HEK293T (cell line): ENCODE measurements around the gene HHAT.

ENCODE experiments used
- CTCF ChIA-PET: fragments of 350-600 bp; formaldehyde crosslinking; extraction: SDS; loops from one replicate; lab custom pipeline; 2021; ENCODE audit warnings: antibody characterized with exemption, inconsistent platforms; lab: Yijun Ruan, JAX
- POLR2A ChIA-PET: fragments of 350-600 bp; formaldehyde crosslinking; extraction: SDS; loops from one replicate; lab custom pipeline; 2020; ENCODE audit warnings: antibody characterized with exemption, inconsistent platforms; lab: Yijun Ruan, JAX
- DNase-seq: peaks from one replicate; pipeline ENCODE4 v3.0.0; 2012; ENCODE audit warnings: mixed read lengths; ENCODE audit errors: extremely low spot score
- ARNT ChIP-seq: fragments of 450-650 bp; IDR thresholded peaks from 2 replicates; pipeline ENCODE4 v1.6.1; 2017; ENCODE audit warnings: mild to moderate bottlenecking
- BHLHE40 ChIP-seq: fragments of 450-650 bp; IDR thresholded peaks from 2 replicates; pipeline ENCODE4 v1.6.1; 2016; ENCODE audit warnings: mild to moderate bottlenecking, moderate library complexity, borderline replicate concordance
- CTBP1 ChIP-seq: fragments of 450-650 bp; IDR thresholded peaks from 2 replicates; pipeline ENCODE4 v1.6.1; 2016; ENCODE audit warnings: borderline replicate concordance
- ELF4 ChIP-seq: fragments of 450-650 bp; IDR thresholded peaks from 2 replicates; pipeline ENCODE4 v1.6.1; 2017; ENCODE audit warnings: antibody characterized with exemption
- FOXA1 ChIP-seq: fragments of 450-650 bp; IDR thresholded peaks from 2 replicates; pipeline ENCODE4 v1.6.1; 2016; ENCODE audit warnings: mild to moderate bottlenecking
- FOXK2 ChIP-seq: fragments of 450-650 bp; IDR thresholded peaks from 2 replicates; pipeline ENCODE4 v1.6.1; 2016; ENCODE audit warnings: mild to moderate bottlenecking
- FOXM1 ChIP-seq: fragments of 450-650 bp; IDR thresholded peaks from 2 replicates; pipeline ENCODE4 v1.6.1; 2017; ENCODE audit warnings: mild to moderate bottlenecking, borderline replicate concordance
- HDGF ChIP-seq: fragments of 450-650 bp; IDR thresholded peaks from 2 replicates; pipeline ENCODE4 v1.6.1; 2017; ENCODE audit warnings: antibody characterized with exemption, borderline replicate concordance
- L3MBTL2 ChIP-seq: fragments of 450-650 bp; conservative IDR thresholded peaks from 2 replicates; pipeline ENCODE4 v1.6.1; 2016; ENCODE audit warnings: mild to moderate bottlenecking
- LEF1 ChIP-seq: fragments of 450-650 bp; IDR thresholded peaks from 2 replicates; pipeline ENCODE4 v1.6.1; 2017; ENCODE audit warnings: mild to moderate bottlenecking, borderline replicate concordance
- NFRKB ChIP-seq: fragments of 450-650 bp; IDR thresholded peaks from 2 replicates; pipeline ENCODE4 v1.6.1; 2016; ENCODE audit warnings: mild to moderate bottlenecking, moderate library complexity
- SP1 ChIP-seq: fragments of 450-650 bp; IDR thresholded peaks from 2 replicates; pipeline ENCODE4 v1.6.1; 2017
- SUZ12 ChIP-seq: fragments of 450-650 bp; IDR thresholded peaks from 2 replicates; pipeline ENCODE4 v1.6.1; 2016; ENCODE audit warnings: mild to moderate bottlenecking
- TARDBP ChIP-seq: fragments of 450-650 bp; IDR thresholded peaks from 2 replicates; pipeline ENCODE4 v1.6.1; 2016
- ZNF384 ChIP-seq: fragments of 450-650 bp; IDR thresholded peaks from 2 replicates; pipeline ENCODE4 v1.6.1; 2016
- TF ChIP-seq, protein P1 (sequence below): fragments of 450-650 bp; IDR thresholded peaks from 2 replicates; pipeline ENCODE4 v1.6.1; 2016

Gene HHAT

DNA sequence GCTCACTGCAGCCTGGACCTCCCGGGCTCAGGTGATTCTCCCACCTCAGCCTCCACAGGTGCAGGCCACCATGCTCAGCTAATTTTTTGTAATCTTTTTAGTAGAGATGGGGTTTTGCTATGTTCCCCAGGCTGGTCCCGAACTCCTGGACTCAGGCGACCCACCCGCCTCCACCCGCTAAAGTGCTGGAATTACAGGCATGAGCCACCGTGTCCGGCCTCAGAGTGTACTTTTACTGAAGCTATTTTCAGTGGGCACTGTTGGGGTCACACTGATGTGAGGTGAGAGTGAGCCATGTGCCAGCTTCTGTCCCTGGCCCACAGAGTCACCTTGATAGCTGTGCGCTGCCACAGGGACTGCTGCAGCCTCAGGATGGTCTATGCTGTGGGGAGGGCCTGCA is 25.3 kb upstream of the HHAT start:
- ChIA-PET POLR2A (interaction anchor here (1.5 kb wide), 1 partner anchor 11 kb away, joined by 5 read pairs; no protein-coding TSS in a partner anchor), CTCF (interaction anchor here (0.9 to 3.1 kb wide), 2 partner anchors 8 to 57 kb away, joined by 9 to 11 read pairs; no protein-coding TSS in a partner anchor)
- no peak for TF ChIP-seq ELF4
- no peak for TF ChIP-seq SP1
- TF ChIP-seq HDGF: no peak
- no peak for TF ChIP-seq FOXA1
- no peak for TF ChIP-seq CTBP1
- TF ChIP-seq BHLHE40: no peak
- no peak for TF ChIP-seq ZNF384
- TF ChIP-seq TARDBP: no peak
- no peak for TF ChIP-seq FOXM1
- TF ChIP-seq, protein P1, sequence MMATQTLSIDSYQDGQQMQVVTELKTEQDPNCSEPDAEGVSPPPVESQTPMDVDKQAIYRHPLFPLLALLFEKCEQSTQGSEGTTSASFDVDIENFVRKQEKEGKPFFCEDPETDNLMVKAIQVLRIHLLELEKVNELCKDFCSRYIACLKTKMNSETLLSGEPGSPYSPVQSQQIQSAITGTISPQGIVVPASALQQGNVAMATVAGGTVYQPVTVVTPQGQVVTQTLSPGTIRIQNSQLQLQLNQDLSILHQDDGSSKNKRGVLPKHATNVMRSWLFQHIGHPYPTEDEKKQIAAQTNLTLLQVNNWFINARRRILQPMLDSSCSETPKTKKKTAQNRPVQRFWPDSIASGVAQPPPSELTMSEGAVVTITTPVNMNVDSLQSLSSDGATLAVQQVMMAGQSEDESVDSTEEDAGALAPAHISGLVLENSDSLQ: no peak
- no peak for TF ChIP-seq LEF1
- no peak for TF ChIP-seq SUZ12
- TF ChIP-seq ARNT: no peak
- TF ChIP-seq FOXK2: no peak
- no peak for TF ChIP-seq L3MBTL2
- no peak for TF ChIP-seq NFRKB
- no peak for DNase-seq

DNA sequence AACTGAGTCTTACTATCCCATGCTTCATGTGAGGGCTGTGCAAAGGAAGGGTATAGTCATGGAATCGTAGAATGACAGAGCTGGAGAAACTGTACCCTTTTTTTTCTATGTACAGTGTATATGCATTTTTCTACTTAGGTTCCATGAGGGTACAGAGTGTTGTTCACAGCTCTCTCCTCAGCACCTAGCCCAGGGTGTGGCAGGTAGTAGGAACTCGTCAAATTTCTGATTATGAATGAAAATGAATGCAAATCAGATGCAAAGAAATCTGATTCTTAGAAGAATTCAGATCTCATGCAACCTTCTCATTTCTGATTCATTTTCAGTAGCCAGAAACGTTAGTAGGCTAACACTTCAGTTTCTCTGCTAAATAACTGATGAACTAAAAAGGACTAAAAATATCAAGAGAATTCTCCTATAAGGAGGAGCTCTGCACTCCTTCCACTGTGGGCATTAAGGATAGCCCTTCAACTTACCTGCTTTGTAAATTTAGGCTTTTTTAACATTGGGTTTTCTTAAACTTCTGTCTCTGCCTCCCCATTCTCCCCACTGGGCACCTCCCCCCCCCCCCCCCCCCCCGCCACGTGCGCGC is 18.0 kb upstream of the HHAT start:
- TF ChIP-seq NFRKB: no peak
- no peak for TF ChIP-seq ARNT
- TF ChIP-seq ELF4: no peak
- TF ChIP-seq FOXK2: no peak
- TF ChIP-seq HDGF: no peak
- no peak for TF ChIP-seq CTBP1
- TF ChIP-seq FOXM1: no peak
- TF ChIP-seq BHLHE40: no peak
- TF ChIP-seq SUZ12: no peak
- no peak for TF ChIP-seq L3MBTL2
- no peak for TF ChIP-seq ZNF384
- TF ChIP-seq SP1: no peak
- TF ChIP-seq, protein P1: no peak
- no peak for TF ChIP-seq TARDBP
- no peak for TF ChIP-seq LEF1
- TF ChIP-seq FOXA1: no peak
- DNase-seq: no peak
- POLR2A ChIA-PET: interaction anchor here (0.9 kb wide), 1 partner anchor 18 kb away, joined by 3 read pairs; the partner anchor contains the start of gene HHAT
- CTCF ChIA-PET: interaction anchor here (0.5 to 2.5 kb wide), 7 partner anchors 9 to 727 kb away, joined by 3 to 9 read pairs (median 4); no protein-coding TSS in a partner anchor

DNA sequence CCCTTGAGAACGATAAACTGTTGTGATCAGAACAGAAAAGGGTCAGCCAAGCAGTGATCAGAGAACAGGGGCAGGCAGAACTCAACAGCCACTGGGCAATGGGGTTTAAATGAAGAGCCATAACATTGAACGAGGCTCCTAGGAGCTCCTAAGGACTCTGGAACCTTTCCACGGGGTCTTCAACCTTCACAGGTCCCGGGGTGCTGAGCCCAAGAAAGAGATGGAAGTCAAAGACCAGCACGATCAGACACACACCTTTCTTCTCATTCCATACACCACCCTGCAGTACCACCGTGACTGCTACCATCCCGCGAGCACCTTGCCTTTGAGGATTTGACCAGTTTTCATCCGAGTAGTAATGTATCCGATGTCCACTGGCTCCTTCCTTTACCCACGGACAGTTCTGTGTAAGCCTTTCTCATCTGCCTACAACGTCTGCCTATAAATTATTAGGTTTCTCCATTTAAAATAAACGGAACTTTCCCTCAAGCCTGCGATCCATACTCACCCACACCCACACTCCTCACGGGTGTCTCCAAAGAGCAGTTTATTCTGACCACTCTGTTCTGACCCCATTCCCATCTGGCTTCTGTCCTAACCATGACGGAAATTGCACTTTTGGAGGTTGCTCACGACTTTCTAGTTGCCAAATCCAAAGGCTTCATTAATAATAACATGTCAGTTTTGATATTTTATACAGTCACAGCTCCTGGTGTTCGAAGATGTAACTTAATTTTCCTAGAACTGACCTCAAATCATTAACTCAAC is 16.8 kb upstream of the HHAT start:
- CTCF ChIA-PET: interaction anchor here (0.5 to 2.5 kb wide), 7 partner anchors 10 to 371 kb away, joined by 3 to 9 read pairs (median 4); no protein-coding TSS in a partner anchor
- DNase-seq: no peak

DNA sequence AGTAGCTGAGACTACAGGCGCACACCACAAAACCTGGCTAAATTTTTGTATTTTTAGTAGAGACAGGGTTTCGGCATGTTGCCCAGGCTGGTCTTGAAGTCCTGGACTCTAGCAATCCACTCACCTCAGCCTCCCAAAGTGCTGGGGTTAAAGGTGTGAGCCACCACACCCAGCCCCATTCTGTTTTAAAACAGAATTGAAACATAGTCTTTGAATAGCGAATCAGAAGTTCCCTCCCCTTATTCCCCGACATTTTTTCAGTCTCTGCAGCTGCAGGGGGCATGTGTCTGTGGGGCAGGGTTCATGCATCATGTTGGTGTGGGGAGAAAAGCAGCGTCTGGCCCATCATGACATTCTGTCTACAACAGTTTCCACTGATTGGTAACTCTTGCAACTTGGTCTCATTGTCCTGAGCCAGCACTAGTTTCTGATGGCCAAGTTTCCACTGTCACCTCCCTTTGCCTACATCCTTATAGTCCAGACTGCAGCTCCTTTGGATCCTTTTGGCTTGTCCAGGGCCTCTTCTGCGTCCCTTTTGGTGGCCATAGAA is 15.6 kb upstream of the HHAT start:
- ChIA-PET CTCF (interaction anchor here (1.0 kb wide), 1 partner anchor 87 kb away, joined by 3 read pairs; no protein-coding TSS in a partner anchor), POLR2A (no interaction called here)
- TF ChIP-seq TARDBP: no peak
- no peak for TF ChIP-seq FOXK2
- no peak for TF ChIP-seq FOXA1
- TF ChIP-seq HDGF: no peak
- TF ChIP-seq BHLHE40: no peak
- no peak for DNase-seq

More for the DNA sequence above, 16.8 kb upstream of the HHAT start:
- TF ChIP-seq TARDBP (no peak), SUZ12 (no peak), LEF1 (no peak), BHLHE40 (no peak), CTBP1 (no peak), FOXM1 (no peak), ELF4 (no peak), L3MBTL2 (no peak), NFRKB (no peak), ARNT (no peak), SP1 (no peak), ZNF384 (no peak), HDGF (no peak), FOXK2 (no peak), FOXA1 (no peak)
- TF ChIP-seq, protein P1: no peak
- POLR2A ChIA-PET: no interaction called here

DNA sequence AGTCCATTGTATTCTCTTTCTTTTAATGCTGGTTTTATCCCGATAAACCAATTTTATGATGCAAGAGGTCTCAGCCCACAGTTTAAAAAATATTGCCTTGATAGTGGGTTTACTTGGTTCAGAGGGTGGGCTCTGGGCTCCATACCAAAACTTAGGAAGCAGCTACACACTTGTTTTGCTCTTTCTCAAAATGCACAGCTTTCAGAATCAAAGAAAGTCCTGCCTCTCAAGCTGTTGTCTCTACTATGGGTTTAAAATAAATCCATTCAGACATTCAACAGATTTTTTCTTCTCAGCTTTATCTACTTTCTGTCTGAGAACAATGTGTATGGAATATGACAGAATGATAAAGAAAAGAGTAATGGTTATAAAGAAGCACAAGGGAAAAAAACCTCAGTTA is 14.8 kb upstream of the HHAT start:
- no peak for TF ChIP-seq CTBP1
- no peak for TF ChIP-seq L3MBTL2
- no peak for TF ChIP-seq HDGF
- no peak for TF ChIP-seq NFRKB
- TF ChIP-seq BHLHE40: no peak
- ChIA-PET CTCF (interaction anchor here (0.6 kb wide), 1 partner anchor 14 kb away, joined by 4 read pairs; no protein-coding TSS in a partner anchor), POLR2A (no interaction called here)
- no peak for DNase-seq
